ENCODE measurements around the gene IFI27L1.

IFI27L1 gene, protein sequence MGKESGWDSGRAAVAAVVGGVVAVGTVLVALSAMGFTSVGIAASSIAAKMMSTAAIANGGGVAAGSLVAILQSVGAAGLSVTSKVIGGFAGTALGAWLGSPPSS

DNA sequence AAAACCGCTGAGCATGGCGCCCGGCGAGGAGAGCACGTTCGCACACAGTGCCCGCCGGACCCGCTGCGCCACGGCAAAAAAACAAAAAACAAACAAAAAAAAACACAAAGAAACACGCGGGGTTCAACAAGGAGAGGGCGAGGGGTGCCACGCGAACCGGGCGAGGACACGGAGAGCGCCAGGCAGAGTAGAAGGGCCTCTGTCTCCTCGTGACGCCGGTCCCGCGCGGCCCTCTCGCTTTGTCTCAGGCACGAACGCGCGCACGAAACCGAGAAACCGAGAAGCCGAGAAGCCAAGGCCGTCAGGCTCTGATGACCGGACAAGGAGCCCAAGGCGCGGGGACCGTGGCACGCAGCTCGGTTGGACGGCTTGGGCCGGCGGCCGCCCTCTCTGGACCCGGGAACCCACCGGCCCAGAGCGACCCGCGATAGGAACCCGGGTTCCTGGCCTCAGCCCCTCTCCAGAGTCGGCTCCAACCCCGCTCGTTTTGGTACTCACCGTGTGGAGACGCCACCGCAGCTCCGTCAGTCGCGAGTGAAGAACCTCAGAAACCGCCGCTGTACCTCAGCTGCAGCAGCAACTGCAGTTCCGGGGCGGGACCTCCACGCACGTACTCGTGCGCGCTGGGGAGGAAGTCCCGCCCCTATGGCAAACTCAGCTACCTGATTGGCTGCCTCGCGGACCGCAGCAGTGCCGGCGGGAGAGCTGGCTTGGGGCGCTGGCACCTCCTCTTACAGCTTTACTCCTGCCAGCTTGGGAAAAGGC lies at the start of gene IFI27L1, which contains the start of gene DDX24:
Gene IFI27L1 (plus strand): TSS at position 690 of the 765 bp plus-strand sequence. CDS start 15,628 bp downstream, outside the sequence.
Gene DDX24 (minus strand): TSS at position 582 of the 765 bp plus-strand sequence. CDS start 1,460 bp downstream, outside the sequence.
- peak; percentile 47 to 97 (median 90) for DNase-seq

DNA sequence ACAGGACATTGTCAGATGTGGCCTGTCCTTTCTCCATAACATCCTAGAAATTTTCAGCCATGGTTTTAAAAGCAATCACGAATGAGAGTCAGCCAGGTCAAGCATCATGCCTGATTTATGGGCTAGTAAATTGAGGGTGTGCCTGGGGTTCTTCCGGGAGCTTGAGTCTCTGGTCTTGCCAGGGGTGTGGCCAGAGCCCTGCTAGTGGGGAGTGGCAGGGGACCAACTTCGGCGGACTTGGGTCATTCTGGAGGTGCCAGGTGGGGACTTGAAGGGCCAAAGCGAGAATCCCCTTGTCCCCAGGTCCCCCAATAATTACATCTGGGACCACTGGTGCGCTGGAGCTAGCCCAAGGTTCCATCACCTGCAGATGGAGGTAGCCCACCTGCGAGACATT lies 49.2 kb upstream of the IFI27L1 start:
- DNase-seq: no peak

DNA sequence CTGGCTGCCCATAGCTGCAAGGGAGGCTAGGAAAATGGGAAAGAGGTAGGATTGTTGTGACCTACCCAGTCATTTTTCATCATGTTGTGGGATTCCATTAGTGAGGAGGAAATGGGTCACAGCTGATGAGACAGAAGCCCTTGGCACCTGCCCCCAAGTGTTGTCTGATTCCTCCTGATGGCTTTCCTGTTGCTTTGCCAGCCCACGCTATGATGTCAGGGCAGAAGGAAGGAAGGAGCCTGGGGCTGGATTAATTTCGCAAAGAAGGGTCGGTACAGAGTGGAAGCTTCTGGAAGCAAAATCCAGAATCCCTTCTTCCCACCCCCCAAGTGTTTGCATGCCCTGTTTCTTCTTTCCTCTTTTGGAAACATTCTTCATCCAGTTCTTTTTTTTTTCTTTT lies 46.2 kb upstream of the IFI27L1 start:
- no peak for DNase-seq

DNA sequence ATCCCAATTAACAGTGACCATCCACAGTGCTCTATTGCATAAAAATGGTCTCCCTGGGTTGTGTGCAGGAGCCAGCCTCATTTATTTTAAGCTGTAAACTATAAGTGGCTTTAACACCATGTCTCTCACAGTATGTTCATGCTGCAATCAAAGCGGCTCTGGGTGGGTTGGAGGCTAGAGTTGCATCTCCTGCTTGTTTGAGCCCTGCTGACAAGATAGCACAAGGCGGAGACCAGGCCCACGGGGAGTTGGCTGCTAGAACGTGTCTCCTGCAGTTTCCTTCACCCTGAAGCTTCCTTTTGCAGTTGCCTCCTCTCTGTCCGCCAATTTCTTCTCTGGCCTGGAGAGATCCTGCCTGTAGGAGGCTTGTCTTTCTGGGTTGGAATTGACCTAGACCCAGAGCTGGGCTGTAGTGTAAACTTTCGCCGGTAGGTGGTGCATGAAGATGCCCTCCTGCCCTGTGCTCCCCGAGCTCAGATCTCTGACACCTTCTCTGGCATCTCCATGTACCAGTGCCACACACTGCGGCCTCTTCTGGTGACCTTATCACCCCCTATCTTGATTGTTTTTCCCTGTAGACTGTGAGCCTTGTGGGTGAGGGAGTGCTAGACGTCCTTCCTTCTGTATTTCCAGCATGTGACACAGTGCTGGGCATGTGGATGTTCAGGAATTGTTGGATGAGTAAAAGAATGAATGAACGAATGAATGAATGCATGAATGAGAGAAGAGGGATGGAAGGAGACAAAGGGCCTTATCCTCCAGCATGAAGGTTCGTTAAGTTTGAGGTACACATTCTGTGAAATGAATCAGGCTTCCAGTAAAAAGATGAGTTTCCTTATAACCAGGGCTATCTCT lies 44.6 kb upstream of the IFI27L1 start:
- DNase-seq: peak in 36 of 56 donors; percentile 12 to 85 (median 34)

DNA sequence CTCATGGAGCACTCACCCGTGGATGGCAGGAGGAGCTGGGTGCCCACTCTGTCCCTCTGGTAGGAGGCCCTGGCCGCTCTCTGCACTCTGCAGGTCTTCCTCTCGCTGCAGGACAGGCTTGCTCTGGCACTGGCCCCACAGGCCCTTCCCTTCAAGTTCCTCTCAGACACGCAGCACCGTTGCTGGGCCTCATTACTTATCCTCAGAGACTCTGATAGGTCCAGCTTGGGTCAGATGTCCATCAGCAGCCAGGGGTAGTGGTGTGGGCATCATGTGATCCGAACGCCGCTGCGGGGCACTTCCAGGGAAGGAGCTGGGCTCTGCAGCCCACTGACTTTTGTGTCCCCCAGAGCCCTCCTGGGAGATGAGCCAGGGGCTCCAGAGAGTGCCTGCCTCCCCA lies 43.2 kb upstream of the IFI27L1 start:
- no peak for DNase-seq

DNA sequence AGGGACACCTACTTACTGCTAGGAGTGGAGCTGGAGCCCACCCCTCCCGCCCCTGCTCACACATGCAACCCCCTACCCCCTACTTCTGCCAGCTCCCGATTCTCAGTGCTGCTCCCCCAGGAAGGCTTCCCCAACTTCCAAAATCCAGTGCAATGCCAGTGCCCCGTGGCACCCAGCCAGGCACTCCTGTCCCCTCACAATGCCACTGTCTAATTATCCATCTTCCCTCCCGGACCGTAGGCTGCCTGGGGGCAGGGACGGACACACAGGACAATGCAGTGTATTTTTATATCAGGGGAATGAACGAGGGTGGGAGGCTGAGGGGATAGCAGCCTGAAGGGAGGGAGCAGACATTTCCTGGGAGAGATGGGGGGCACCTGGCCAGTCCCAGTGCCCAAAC lies 42.6 kb upstream of the IFI27L1 start:
- DNase-seq: no peak

DNA sequence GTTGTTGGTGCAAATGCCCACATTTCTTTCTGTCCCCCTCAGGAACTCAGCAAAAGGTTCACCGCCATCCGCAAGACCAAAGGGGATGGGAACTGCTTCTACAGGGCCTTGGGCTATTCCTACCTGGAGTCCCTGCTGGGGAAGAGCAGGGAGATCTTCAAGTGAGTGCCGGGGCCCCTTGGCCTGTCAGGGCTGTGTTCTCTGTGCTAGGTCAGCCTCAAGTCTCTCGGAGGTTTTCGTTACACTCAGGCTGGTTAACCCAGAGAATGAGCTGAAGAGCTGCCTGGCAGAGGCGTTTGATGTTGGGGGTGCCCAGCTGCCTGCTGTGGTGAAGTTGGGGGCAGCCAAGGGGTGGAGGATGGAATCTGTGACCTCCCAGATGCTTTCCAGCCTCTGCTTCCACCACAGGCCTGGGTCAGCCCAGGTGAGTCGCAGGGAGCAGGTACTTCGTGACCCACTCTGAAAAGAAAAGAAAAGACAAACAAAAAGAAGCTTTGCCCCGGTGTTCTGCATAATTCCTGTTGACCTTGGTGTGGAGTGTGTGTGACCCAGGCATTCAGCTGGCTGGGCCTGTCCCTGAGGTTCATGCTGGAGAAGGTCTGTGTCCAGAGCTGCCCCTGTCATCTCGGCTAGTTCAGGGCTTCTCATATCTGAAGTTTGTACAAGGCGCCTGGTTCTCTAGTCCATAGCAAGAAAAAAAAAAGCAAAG lies 42.0 kb upstream of the IFI27L1 start:
- no peak for DNase-seq

DNA sequence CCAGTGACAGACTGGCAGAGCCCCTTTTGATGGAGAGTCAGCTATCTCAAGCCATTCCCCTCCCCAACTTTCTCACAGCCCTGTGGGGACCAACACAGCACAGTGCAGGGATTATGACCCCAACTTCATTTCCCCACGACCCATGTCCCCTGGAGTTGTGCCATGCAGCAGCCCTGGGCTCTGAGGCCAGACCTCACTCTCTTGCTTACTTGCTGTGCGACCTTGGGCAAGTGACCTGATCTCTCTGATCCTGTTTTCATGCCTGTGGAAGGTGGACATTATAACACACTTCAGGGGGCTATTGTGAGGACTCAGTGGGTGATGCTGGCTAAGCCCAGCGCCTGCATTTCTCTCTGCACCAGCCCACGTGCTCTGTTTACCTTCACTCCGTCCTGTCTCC lies 40.9 kb upstream of the IFI27L1 start:
- no peak for DNase-seq

DNA sequence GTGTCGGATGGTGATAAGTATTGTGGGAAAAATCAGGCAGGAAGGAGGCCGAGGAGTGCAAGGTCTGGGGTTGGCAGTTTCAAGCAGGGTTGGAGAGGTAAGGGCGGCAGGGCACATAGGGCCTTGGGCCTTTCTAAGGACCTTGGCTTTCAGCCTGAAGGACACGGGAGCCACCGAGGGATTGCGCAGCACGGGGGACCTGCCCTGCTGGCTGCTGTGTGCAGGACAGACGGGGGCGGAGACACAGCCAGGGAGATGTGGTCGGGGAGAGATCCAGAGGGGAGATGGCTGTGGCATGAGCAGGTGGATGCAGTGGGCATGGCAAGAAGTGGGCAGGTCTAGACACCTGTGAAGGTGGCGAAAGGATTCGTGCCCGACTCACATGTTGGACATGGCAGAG lies 40.3 kb upstream of the IFI27L1 start:
- no peak for DNase-seq

DNA sequence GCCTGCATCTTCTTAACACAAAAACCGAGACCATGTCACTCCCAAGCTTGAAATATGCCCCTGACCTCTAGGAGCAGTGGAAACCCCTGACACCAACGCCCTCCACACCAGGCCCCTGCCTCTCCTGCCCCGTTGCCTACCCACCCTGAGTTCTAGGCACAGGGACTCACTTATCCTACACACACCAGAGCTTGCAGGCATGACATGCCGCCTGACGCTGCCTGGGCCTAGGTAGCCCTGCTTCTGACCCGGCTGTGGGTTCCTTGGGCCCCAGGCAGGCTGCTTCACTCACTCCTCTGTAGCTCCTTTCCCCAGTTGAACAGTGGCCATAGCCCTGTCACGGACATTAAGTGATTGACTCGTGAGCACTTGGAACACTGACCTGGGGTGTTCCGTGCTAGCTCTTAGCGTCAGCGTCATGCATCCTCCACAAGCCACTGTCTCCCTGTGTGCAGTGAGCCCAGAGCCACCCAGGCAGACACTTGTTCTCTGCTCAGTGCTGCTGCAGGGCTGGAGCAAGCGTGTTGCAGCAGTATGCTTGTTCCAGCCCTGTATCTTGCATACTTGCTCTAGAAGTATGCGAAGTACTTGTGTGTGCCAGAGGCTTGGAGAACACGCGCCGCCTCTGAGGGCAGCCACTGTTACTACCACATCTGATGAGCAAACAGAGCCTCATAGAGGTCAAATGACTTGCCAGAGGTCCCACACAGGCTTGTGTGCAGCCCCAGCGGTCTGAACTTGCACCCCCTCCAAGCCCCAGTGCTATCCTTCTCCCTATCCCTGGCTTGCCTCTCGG lies 39.4 kb upstream of the IFI27L1 start:
- DNase-seq: peak in 6 of 56 donors; percentile 11 to 40 (median 21)

DNA sequence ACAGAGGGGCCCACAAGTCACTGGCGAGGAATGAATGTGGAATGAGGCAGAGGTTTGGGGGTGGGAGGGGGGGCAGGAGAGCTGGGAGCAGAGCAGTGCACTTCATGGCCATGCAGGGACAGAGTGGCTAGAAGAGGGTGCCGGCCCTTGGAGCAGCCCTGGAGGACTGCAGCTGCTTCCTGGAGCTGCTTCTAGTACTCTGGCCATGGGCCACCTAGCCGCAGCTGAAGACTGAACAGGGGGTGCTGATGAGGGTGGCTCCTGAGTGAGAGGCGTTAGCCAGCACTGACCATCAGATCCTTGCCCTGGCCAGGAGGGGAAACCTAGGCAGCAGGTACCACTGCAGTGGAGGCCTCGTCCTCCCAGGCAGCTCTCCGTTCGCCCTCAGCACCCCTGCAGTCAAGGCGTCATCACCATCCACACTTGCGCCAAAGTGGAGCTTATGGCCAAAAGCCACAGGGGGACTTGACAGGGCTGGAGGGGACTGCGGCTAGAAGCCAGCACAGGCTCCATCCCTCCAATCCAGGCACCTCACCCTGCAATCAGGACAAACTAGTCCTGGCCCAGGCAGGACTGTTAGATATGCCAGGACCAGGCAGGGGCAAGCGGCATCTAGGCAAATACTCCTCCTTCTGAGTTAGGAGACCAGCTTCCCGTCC lies 38.5 kb upstream of the IFI27L1 start:
- no peak for DNase-seq

DNA sequence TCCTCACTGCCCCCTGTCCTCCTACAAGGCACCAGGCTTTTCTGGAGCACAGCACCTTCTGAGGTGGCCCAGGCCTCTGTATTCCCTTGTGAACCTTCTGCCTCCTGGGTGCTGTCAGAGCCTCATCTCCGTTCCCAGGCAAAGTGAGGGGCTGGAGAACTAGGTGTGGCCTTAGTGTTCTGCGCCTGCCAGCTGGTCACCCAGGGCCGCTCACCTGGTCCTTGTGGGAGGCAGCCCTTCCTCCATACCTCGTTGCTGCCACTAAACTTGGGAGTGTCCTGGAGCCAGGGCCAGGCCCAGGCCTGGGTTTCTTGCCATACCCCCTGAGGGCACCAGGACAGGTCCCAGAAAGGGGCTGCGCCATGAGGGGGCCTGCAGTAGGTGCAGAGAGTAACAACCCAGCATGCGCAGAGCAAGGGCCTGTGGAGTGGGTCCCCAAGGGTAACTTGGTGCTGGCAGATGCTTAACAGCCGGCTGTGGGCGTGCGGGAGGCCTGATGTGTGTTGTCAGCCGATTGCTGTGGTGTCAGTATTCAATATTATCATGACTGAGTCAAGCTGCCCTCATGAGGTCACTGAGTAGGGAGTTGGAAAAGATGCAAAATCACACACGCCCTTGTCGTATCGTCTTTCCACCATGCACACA lies 37.9 kb upstream of the IFI27L1 start:
- no peak for DNase-seq

DNA sequence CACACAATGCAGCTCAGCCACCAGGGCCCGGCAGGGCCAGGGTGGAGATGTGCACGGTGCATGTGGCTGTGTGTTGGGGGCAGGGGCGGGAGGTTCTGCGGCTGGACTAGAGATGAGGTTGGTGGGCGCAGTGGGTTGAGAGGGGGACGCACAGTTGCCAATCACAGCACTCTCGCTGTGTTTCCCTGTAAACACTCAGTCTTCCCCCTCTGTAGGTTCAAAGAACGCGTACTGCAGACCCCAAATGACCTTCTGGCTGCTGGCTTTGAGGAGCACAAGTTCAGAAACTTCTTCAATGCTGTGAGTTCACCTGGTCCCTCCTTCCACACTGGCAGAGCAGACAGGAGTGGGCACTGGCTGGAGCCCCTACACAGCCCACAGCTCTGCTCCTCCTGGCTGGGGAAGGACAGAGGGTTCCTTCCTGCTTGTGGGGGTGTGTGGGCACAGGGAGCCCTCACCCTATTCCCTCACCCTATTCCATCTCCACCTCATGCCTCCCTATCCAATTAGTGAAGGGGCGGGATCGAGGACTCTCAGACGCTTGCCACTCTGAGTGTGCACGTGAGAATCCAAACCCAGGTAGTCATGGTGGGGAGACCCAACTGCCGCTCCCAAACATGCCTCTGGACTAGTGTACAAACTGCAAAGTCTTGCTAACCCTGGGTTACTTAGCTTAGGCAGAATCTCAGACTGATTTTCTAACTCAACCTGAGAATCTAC lies 37.2 kb upstream of the IFI27L1 start:
- DNase-seq: no peak

DNA sequence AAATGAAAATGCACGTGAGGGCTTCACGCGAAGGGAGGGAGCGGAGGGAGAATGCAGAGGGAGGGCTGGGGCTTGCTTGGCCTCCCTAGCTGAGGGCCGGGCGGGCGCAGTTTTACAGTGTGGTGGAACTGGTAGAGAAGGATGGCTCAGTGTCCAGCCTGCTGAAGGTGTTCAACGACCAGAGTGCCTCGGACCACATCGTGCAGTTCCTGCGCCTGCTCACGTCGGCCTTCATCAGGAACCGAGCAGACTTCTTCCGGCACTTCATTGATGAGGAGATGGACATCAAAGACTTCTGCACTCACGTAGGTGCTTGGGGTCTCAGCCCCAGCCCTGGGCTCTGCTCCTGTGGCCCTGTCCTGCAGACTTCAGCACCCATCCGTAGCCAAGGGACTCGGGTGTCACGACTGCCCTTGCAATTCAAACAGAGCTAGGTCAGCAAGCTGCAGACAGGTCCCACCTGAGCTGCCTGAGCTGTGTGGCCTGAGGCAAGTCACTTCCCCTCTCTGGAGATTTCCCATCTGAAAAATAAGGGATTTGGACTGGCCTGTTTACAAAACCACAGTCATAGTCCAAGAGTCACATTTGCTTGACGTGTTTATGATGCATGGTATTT lies 36.5 kb upstream of the IFI27L1 start:
- no peak for DNase-seq

DNA sequence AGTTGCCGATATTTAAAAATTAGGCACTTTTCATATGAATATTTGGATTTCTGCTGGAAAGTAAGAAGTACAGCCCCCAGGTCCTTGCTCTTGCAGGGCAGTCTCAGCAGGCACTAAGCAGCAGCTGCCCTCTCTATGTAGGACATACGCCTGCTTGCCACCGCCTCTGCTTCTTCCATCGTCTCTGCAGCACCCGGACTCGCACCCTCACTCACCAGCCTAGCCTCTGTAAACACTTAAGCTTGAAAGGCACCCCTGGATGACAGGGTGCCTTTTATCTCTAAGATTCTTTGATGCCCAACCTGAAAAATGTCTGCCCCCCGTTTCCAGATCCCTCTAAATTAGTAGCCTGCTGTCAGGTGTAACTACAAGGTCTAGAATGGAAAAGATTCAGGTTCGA lies 36.0 kb upstream of the IFI27L1 start:
- DNase-seq: no peak

DNA sequence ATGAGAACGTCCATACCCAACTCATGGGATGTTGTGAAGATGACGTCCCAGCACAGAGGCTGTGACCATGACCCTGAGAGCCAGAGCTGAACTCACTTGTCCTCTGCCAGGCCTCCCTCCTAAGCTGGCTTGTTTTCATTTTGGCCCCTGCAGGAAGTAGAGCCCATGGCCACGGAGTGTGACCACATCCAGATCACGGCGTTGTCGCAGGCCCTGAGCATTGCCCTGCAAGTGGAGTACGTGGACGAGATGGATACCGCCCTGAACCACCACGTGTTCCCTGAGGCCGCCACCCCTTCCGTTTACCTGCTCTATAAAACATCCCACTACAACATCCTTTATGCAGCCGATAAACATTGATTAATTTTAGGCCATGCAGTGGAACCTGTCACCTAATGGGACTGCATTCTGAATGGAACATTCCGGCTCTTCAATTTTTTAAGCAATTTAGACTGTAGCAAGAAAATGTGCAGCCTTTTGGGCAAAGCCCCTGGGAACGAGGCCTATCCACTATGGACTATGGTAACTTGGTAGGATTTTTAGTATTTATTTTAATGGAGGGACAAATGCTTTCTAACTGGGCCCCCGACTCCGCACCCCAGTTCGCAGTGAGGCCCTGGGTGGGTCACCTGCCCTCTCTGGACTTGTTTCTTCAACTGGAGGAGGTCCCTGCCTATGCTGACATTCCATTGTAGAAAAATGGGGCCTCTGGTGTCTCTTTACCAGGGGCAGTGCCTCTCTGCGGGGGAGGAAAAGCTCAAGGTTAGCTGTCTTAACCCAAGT lies 35.4 kb upstream of the IFI27L1 start:
- DNase-seq: no peak

DNA sequence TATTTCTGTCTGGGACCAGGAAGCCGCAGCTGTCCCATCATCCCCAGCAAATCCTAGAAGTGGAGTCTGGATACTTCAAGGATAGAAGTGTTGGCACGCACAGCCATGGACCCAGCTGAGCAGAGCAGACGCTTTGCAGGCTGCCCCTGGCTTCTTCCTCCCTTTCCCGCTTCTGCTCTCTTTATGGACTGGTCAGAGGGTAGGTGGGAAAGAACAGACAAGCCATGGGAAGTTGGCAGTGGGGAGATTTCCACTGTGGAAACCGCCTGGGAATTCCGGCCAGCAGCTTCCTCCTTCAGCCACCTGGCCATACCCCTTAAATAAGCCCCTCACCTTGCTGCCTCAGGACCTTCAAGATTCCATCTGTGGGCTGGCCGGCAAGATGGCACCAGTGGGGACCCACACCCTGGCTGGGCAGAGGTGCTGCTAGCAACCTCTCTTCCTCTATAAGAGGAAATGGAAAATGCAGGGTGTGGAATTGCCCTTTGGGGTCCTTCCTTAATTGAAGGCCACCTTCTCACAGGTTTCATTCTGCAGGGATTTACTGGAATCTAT lies 34.3 kb upstream of the IFI27L1 start:
- DNase-seq: no peak
